ENCODE results near the gene NACAD. TPM values are rescaled to one million over a fixed set of nuclear protein-coding genes. Genes with fewer than 3 reads are reported as not detected.

NACAD gene
- total RNA-seq, 1 donor from 2014 or later: 21.9 TPM

DNA sequence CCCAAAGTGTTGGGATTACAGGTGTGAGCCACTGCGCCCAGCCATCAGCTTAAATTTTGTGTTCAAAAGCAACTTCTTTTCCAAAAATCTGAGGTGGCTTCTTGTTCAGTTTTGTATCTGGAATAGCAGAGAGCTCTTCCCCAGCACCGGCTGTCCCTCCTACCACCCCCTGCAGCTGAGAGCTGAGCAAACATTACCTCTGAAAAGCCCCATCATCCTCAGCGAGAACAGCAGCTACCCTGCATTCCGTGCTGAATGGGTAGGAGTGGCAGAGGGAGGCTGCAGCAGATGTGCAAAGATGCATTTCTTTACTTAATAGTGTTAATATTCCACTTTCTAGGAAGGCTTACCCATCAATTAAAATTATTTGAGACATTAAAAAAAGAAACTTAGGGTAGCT is 56.9 kb downstream of the NACAD start:
- Mint-ChIP-seq H3K27me3 (ENCODE audit: low read depth) (no peaks in the 10 kb centered on the region), H3K9me3 (ENCODE audit: low read depth) (no peaks in the 10 kb centered on the region), H3K36me3 (ENCODE audit: low read depth) (peaks cover 2% of the 10 kb centered on the region), H3K4me1 (ENCODE audit: low read depth) (peaks cover 28% of the 10 kb centered on the region), H3K27ac (ENCODE audit: unreplicated experiment) (no peak overlapping the region), H3K4me3 (ENCODE audit: unreplicated experiment) (no peak overlapping the region)
- peak; percentile 10 for DNase-seq (ENCODE audit: low spot score)
- TF ChIP-seq CTCF (IDR thresholded peaks at IDR 0.05): no peak

Other genes with a start within 250 kb of the NACAD start
- 119 to 139 TPM (median 126 TPM) in 3 replicates for gene H2AZ2, start 240.9 kb downstream of the NACAD start, total RNA-seq
- 21.9 to 22.2 TPM (median 22.2 TPM) in 3 replicates for gene PURB, start 203.4 kb downstream of the NACAD start, total RNA-seq
- 0.05 to 0.36 TPM in 2 of 3 replicates, not detected in the other for gene MYO1G, start 110.0 kb downstream of the NACAD start, total RNA-seq
- 43.7 to 53.7 TPM (median 47.8 TPM) in 3 replicates for gene CCM2, start 88.8 kb downstream of the NACAD start, total RNA-seq
- gene TBRG4, start 22.7 kb upstream of the NACAD start, total RNA-seq: 39.5 to 45.7 TPM (median 43.7 TPM) in 3 replicates
- not detected in 3 replicates for gene RAMP3, start 68.8 kb upstream of the NACAD start, total RNA-seq

Data from chondrocyte (in vitro differentiated cells).